Subcutaneous adipose tissue (tissue), 4 donors: ENCODE data around the gene PTPRG. TPM values are rescaled to one million over a fixed set of nuclear protein-coding genes. Genes with fewer than 3 reads are reported as not detected.

Experiments
- total RNA-seq, 4 donors: library from RNA; depleted of rRNA; stranded (reverse); fragments of >200 nt; gene quantifications; one replicate each; pipeline ENCODE4 v1.1.0, GENCODE V29; 2016
- TF ChIP-seq, protein P1 (sequence below): fragments of 450-650 bp; IDR thresholded peaks from one replicate; pipeline ENCODE4 v1.5.1; 2016; ENCODE audit warnings: low read depth, mild to moderate bottlenecking, control low read depth, antibody characterized with exemption, moderate library complexity

Gene PTPRG
- total RNA-seq, 4 donors from 2014 or later = 115 to 164 (median 159) TPM

DNA sequence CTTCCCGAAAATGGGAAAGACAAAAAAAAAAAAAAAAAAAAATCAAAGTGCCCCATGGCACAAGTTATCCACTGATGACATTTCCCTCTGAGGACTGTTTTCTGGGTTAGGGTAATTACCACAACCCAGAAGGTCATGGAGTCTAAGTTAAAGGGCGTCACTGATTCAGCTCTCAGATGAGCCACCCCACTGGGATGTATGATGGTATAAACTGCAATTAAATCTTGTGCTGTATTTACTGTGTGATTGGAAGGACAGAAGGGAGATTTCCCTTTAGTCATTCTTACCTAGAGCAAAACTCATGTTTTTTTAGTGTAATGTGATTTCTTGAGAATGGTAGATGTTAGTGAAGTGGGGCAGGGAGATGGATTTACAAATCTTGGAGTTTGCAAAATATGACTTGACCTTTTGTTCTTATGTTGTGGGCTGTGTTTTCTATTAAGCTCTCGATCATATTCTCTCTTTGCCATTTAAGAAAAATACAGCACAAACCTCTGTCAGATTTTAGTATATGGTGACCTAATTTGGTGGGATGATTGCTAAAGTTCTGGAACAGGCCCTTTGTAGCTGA lies 244.2 kb downstream of the PTPRG start:
- TF ChIP-seq, protein P1, sequence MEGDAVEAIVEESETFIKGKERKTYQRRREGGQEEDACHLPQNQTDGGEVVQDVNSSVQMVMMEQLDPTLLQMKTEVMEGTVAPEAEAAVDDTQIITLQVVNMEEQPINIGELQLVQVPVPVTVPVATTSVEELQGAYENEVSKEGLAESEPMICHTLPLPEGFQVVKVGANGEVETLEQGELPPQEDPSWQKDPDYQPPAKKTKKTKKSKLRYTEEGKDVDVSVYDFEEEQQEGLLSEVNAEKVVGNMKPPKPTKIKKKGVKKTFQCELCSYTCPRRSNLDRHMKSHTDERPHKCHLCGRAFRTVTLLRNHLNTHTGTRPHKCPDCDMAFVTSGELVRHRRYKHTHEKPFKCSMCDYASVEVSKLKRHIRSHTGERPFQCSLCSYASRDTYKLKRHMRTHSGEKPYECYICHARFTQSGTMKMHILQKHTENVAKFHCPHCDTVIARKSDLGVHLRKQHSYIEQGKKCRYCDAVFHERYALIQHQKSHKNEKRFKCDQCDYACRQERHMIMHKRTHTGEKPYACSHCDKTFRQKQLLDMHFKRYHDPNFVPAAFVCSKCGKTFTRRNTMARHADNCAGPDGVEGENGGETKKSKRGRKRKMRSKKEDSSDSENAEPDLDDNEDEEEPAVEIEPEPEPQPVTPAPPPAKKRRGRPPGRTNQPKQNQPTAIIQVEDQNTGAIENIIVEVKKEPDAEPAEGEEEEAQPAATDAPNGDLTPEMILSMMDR = no peak

DNA sequence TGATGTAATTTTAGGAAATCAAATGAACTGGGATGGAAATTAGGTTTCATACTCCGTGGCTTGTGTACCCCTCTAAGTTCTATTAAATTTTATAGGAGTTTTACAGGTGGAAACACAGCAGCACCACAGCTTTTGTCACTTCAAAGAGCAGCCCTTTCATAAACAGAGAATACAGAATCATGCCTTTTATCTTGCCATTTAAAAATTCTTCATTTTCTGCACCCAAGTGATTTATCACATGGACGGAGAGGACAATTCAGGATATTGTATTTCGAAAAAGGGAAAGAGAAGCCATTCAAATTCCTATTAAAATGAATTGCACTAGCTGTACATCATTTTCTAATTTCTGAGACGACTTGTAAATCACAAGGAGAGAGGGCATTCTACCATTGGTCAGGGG lies 245.4 kb downstream of the PTPRG start:
- TF ChIP-seq, protein P1 = no peak

DNA sequence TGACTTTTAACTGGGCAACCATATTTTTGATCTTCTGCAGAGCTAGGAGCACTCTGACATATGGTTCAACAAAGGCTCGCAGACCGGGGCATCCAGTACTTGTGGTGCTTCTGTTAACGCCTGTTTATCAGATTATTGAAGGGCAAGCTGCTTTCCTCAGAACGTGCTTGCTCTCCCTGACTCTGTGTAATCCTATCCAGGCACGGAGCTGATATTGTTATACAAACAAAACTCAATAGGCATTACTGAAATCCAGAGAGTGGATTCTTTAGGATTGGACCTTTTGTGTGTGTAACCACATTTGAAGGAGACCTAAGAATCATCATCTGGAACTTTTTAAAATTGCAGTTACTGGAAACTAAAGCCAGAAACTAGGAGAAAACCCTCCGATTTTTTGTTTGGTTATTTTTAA lies 246.5 kb downstream of the PTPRG start:
- TF ChIP-seq, protein P1 = no peak

DNA sequence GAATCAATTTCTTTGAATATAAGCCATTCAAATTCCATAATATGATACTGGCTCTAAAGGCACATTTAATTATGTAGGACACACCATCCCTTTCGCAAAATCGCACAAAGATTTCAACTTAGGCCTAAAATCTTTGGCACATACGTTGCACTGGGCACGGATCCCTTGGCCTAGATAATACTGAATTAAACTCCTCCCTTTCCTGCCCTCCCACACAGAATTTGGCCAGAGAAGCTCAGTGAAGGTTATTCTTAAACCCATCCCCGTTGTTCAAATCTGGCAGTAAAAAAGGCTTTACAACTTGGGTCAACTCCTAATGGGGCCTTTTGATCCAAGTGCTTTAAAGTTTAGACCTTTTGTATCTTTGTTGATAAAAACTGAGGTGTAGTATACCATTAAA lies 247.2 kb downstream of the PTPRG start:
- TF ChIP-seq, protein P1 = no peak

DNA sequence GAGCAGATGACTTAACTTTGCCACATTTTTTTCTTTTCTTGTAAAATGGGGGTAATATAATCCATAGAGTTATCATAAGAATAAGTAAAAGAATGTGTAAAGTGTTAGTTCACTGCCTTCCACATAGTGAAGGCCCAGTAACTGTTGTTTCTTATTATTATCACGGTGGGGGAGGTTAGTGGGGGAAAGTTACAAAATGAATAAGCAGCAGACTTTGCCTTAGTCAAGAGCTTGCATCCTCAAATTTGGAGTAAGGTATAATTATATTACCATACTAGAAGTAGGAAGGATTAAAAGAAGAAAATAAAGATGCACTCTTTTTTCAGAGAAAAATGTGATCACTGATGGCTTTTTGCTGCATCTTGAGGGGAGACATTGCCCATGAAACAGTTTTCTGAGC lies 247.6 kb downstream of the PTPRG start:
- TF ChIP-seq, protein P1 = no peak

DNA sequence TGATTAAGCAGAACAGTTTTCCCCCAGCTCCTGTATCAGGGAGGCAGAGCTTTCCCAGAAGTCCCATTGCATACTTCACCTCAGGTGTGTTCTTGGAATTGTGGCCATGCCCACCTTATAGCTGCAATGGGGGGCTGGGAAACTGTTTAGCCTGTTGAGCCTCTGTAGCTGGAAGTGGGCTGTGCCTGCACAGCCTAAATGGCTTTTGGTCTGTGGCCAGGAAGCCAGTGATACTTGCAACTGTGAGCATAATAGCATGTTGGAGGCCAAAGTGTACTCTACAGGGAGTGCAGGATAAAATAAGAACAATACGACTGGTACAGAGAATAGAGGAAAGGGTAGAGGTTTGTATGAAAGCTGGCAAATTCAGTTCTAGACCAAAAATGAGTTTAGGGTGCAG lies 248.5 kb downstream of the PTPRG start:
- TF ChIP-seq, protein P1 = no peak

DNA sequence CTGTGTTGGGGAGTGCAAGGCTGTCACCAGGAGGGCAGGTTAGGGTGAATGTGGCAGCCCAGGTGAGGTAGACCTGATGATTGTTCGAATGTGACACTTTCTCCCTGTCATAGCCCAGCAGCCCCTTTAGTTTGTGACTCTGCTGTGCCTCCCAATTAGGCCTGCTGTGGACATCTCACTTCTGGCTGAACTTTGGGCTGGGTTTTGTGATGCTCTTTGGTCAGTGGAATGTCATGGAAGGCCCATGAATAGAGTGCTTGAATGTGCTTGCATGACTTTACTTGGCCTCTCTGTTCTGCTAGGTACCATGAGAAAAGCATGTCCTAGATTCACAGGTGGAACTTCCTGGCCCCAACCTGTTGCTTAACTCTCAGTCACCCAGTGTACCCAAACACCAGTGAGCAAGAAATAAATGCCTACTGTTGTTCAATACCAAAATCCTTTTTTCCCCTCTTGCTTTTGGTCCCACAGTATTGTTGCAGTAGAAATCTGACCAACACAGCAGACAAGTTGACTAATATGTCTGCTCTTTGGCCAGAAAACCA lies 249.7 kb downstream of the PTPRG start:
- TF ChIP-seq, protein P1 = no peak
